Measurements from ENCODE around the gene SLC2A13.

GRCh38 chr12:40138526-40138925 is 32.6 kb upstream of the SLC2A13 start:
- TF ChIP-seq POLR2A (IDR thresholded peaks at IDR 0.05) (no peak), CTCF (IDR thresholded peaks at IDR 0.05) (no peak)
